Ishikawa (cell line): ENCODE results near the gene NOCT.

ENCODE experiments used
- CEBPB ChIP-seq: IDR thresholded peaks from 2 replicates; pipeline ENCODE4 v1.6.1; 2012
- CREB1 ChIP-seq: IDR thresholded peaks from 2 replicates; pipeline ENCODE4 v1.6.1; 2012; ENCODE audit warnings: low read depth
- EGR1 ChIP-seq: IDR thresholded peaks from 2 replicates; pipeline ENCODE4 v1.6.1; 2012
- EP300 ChIP-seq: IDR thresholded peaks from 2 replicates; pipeline ENCODE4 v1.6.1; 2012; ENCODE audit warnings: borderline replicate concordance
- FOXM1 ChIP-seq: IDR thresholded peaks from 2 replicates; pipeline ENCODE4 v1.6.1; 2012; ENCODE audit warnings: low read depth, borderline replicate concordance
- NFIC ChIP-seq: IDR thresholded peaks from 2 replicates; pipeline ENCODE4 v1.6.1; 2012
- RAD21 ChIP-seq: IDR thresholded peaks from 2 replicates; pipeline ENCODE4 v1.6.1; 2012; ENCODE audit warnings: low read depth
- TAF1 ChIP-seq: IDR thresholded peaks from 2 replicates; pipeline ENCODE4 v1.6.1; 2012; ENCODE audit warnings: low read depth, mild to moderate bottlenecking
- TCF12 ChIP-seq: IDR thresholded peaks from 2 replicates; pipeline ENCODE4 v1.6.1; 2012; ENCODE audit warnings: low read depth
- TEAD4 ChIP-seq: IDR thresholded peaks from 2 replicates; pipeline ENCODE4 v1.6.1; 2012
- YY1 ChIP-seq: IDR thresholded peaks from 2 replicates; pipeline ENCODE4 v1.6.1; 2012; ENCODE audit warnings: low read depth
- ZBTB7A ChIP-seq: IDR thresholded peaks from 2 replicates; pipeline ENCODE4 v1.6.1; 2012; ENCODE audit warnings: low read depth
- TF ChIP-seq, protein P1 (sequence below): IDR thresholded peaks from 2 replicates; pipeline ENCODE4 v1.6.1; 2012; ENCODE audit warnings: low read depth, mild to moderate bottlenecking
- TF ChIP-seq, protein P2 (sequence below): IDR thresholded peaks from 2 replicates; pipeline ENCODE4 v1.6.1; 2012
- TF ChIP-seq, protein P3 (sequence below): IDR thresholded peaks from 2 replicates; pipeline ENCODE4 v1.6.1; 2012

The NOCT gene

DNA sequence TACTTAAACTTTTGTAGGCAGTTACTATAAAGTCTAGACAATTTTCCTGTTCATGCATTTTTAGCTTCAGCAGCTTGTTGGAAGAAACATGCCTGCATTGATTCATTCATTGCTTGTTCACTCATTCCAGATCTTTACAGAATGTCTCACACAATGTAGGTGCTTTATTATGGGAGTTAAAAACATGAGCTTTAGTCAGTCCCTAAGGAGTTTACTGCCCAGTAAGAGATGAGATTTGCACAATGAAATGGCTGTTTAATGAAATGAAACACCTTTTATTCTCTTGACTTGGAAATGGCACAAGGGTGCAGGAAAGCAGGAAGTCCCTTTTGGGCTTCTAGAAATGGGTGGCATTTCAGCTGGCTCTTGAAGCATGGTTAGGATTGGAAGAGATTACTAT lies 2.9 kb downstream of the NOCT start:
- TF ChIP-seq TEAD4, result no peak
- no peak for TF ChIP-seq ZBTB7A

DNA sequence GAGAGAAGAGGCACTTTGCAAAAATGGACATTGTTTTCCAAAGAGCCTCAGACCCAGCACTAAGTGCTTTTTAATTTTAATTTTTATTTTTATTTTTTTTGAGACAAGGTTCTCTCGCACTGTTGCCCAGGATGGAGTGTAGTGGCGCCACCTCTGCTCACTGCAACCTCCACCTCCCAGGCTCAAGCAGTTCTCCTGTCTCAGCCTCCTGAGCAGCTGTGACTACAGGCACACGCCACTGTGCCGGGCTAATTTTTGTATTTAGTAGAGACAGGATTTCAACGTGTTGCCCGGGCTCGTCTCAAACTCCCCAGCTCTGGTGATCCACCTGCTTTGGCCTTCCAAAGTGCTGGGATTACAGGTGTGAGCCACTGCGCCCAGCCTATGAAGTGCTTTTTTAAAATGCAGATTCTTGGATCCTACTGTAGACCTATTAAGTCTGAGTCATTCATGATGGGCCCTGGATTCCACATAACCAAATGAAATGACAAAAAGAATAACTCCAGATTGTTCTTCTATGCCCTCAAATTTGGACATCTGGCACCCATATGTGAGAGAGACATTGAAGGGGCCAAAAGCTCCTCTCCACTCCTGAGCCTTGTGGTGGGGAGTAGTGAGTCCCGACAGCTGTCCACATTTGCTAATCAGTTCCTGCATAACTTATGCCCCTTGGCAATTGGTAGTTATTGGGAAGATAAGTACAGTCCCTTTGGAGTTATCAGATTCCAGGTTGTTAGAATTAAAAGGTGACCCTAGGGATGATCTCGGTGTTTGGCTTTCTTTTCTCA lies 3.6 kb downstream of the NOCT start:
- TF ChIP-seq RAD21, result no peak

DNA sequence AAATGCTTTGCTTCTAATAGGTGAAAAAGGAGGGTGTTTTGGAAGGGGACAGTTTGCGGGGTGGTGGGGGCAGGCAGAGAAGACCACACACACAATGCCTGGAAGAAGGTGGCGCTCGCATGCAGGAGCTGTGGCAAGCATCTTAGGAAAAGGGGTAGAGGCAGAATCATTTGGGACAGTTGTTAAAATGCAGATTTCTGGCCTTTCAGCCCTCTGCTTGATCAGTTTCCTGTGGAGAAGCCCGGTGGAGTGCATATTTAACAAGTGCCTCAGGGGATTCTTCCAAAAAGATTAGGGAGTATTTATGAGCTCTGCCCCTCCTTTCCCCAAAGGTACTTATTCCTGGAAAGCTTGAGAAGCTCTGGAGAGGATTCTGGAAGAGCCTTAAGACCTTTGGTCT lies 4.8 kb downstream of the NOCT start:
- TF ChIP-seq, protein P1, sequence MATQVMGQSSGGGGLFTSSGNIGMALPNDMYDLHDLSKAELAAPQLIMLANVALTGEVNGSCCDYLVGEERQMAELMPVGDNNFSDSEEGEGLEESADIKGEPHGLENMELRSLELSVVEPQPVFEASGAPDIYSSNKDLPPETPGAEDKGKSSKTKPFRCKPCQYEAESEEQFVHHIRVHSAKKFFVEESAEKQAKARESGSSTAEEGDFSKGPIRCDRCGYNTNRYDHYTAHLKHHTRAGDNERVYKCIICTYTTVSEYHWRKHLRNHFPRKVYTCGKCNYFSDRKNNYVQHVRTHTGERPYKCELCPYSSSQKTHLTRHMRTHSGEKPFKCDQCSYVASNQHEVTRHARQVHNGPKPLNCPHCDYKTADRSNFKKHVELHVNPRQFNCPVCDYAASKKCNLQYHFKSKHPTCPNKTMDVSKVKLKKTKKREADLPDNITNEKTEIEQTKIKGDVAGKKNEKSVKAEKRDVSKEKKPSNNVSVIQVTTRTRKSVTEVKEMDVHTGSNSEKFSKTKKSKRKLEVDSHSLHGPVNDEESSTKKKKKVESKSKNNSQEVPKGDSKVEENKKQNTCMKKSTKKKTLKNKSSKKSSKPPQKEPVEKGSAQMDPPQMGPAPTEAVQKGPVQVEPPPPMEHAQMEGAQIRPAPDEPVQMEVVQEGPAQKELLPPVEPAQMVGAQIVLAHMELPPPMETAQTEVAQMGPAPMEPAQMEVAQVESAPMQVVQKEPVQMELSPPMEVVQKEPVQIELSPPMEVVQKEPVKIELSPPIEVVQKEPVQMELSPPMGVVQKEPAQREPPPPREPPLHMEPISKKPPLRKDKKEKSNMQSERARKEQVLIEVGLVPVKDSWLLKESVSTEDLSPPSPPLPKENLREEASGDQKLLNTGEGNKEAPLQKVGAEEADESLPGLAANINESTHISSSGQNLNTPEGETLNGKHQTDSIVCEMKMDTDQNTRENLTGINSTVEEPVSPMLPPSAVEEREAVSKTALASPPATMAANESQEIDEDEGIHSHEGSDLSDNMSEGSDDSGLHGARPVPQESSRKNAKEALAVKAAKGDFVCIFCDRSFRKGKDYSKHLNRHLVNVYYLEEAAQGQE, result no peak
- TF ChIP-seq, protein P2, sequence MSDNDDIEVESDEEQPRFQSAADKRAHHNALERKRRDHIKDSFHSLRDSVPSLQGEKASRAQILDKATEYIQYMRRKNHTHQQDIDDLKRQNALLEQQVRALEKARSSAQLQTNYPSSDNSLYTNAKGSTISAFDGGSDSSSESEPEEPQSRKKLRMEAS, result no peak
- TF ChIP-seq CEBPB (no peak), ZBTB7A (no peak), RAD21 (no peak), EP300 (no peak), CREB1 (no peak), TAF1 (no peak), YY1 (no peak), NFIC (no peak), EGR1 (no peak), FOXM1 (no peak), TCF12 (no peak), TEAD4 (no peak)
- TF ChIP-seq, protein P3, sequence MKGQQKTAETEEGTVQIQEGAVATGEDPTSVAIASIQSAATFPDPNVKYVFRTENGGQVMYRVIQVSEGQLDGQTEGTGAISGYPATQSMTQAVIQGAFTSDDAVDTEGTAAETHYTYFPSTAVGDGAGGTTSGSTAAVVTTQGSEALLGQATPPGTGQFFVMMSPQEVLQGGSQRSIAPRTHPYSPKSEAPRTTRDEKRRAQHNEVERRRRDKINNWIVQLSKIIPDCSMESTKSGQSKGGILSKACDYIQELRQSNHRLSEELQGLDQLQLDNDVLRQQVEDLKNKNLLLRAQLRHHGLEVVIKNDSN, result no peak

DNA sequence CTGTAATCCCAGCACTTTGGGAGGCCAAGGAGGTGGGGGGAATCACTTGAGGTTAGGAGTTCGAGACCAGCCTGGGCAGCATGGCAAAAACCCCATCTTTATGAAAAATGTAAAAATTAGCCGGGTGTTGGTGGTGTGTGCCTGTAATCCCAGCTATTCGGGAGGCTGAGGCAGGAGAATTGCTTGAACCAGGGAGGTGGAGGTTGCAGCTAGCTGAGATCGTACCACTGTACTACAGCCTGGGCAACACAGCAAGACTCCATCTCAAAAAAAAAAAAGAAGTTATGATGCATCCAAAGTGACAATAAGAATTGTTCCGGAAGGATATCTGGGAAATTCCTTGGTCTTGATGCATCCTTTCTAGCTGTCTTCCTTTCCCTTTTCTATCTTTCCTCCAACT lies 7.3 kb downstream of the NOCT start:
- TF ChIP-seq RAD21, result no peak
- TF ChIP-seq TEAD4, result no peak
- TF ChIP-seq, protein P2, result no peak
- TF ChIP-seq TCF12, result no peak
- TF ChIP-seq EP300, result no peak
- TF ChIP-seq ZBTB7A, result no peak
- TF ChIP-seq NFIC, result no peak
- TF ChIP-seq, protein P3, result no peak
- TF ChIP-seq CEBPB, result no peak
- no peak for TF ChIP-seq EGR1
- TF ChIP-seq FOXM1, result no peak
- no peak for TF ChIP-seq CREB1
- TF ChIP-seq TAF1, result no peak
- TF ChIP-seq, protein P1, result no peak
- no peak for TF ChIP-seq YY1

DNA sequence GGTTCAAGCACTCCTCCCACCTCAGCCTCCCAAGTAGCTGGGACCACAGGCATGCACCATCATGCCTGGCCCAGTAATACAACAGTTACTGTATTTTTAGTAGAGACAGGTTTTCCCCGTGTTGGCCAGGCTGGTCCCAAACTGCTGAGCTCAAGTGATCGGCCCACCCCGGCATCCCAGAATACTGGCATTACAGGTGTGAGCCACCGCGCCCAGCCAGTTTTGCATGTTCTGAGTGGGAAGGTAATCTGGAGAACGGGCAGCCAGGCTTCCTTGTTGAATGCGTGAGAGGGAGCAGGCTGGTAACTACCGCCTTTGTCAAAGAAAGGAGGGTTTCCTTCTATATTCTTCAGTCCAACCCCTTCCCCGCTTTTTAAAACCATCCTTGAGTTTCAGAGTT lies 9.1 kb downstream of the NOCT start:
- TF ChIP-seq ZBTB7A, result no peak
- TF ChIP-seq EGR1, result no peak
- TF ChIP-seq, protein P3, result no peak
- TF ChIP-seq YY1, result no peak
- no peak for TF ChIP-seq FOXM1
- TF ChIP-seq RAD21, result no peak
- TF ChIP-seq TCF12, result no peak
- no peak for TF ChIP-seq CEBPB
- TF ChIP-seq, protein P2, result no peak
- no peak for TF ChIP-seq TAF1
- TF ChIP-seq TEAD4, result no peak
- no peak for TF ChIP-seq EP300
- TF ChIP-seq NFIC, result no peak
- no peak for TF ChIP-seq CREB1
- TF ChIP-seq, protein P1, result no peak
